HepG2 (cell line): ENCODE data around the gene EIF4ENIF1. TPM values are rescaled to one million over a fixed set of nuclear protein-coding genes. Genes with fewer than 3 reads are reported as not detected.

Experiments used
- ATAC-seq: fragments of 200-7000 bp; cut with Tn5 transposase; 3 replicates; pipeline ENCODE4 v1.9.1; 2020; ENCODE audit warnings: mild to moderate bottlenecking, moderate library complexity
- BruUV-seq: library from RNA; stranded (reverse); fragments of 400-500 nt; replicated peaks from 2 replicates; lab custom pipeline; 2021; lab: Mats Ljungman, UMichigan
- CTCF ChIA-PET: fragments of 300-600 bp; formaldehyde crosslinking; extraction: SDS; loops from one replicate; lab custom pipeline; 2021; ENCODE audit warnings: low total read pairs, inconsistent platforms, low intra/inter-chr PET ratio; lab: Yijun Ruan, JAX
- POLR2A ChIA-PET: fragments of 350-600 bp; sonication (Branson Sonifier 250); formaldehyde crosslinking; loops from one replicate; lab custom pipeline; 2020; ENCODE audit warnings: antibody characterized with exemption, inconsistent platforms; lab: Yijun Ruan, JAX
- DNase-seq: peaks from one replicate; pipeline ENCODE4 v3.0.0-alpha.2; 2015; ENCODE audit warnings: low spot score
- FAIRE-seq: peaks from 3 replicates; lab custom pipeline; 2011; peaks lifted over from hg19 to GRCh38; lab: Jason Lieb, UNC
- H2AFZ ChIP-seq: one replicate; pipeline ENCODE4 v1.6.1; 2011; ENCODE audit warnings: low read length, inconsistent platforms
- H3K27ac ChIP-seq: fragments of 300-600 bp; 3 replicates; pipeline ENCODE4 v1.8.0; 2011; ENCODE audit warnings: mixed run types, mild to moderate bottlenecking, mixed read lengths, low read length, inconsistent platforms; ENCODE audit not compliant: insufficient read depth; ENCODE audit errors: extremely low read length
- H3K27me3 ChIP-seq, 2 experiments: fragments of 200-600 bp in 1 of 2; 2 replicates in 1 of 2; 3 replicates in 1 of 2; pipeline versions ENCODE4 v1.6.0 to v1.8.0; 2011; ENCODE audit warnings: low read length in 2 of 2, mild to moderate bottlenecking in 2 of 2, moderate library complexity in 2 of 2, inconsistent platforms in 1 of 2; ENCODE audit not compliant: insufficient read depth in 2 of 2, control insufficient read depth in 1 of 2
- H3K36me3 ChIP-seq, 2 experiments: fragments of 200-600 bp in 1 of 2; replicated peaks in 1 of 2; 2 replicates in 1 of 2; 3 replicates in 1 of 2; pipeline versions ENCODE4 v1.5.1 to v1.8.0; 2011; ENCODE audit warnings: low read length in 2 of 2, inconsistent platforms in 1 of 2; ENCODE audit not compliant: insufficient read depth in 2 of 2, control insufficient read depth in 1 of 2
- H3K4me1 ChIP-seq: 2 replicates; pipeline ENCODE4 v1.5.1; 2012; ENCODE audit warnings: low read length, inconsistent platforms; ENCODE audit not compliant: insufficient read depth
- H3K4me2 ChIP-seq: 2 replicates; pipeline ENCODE4 v1.6.0; 2011; ENCODE audit warnings: low read depth, low read length, inconsistent platforms
- H3K4me3 ChIP-seq, 3 experiments: fragments of 200-600 bp in 1 of 3; sonication (generic), shearing (Covaris generic) in 1 of 3; replicated peaks in 1 of 3; 2 replicates each; pipeline ENCODE4 v1.5.1; 2011 to 2016; ENCODE audit warnings: low read length in 3 of 3, inconsistent platforms in 2 of 3, low read depth in 2 of 3, mild to moderate bottlenecking in 2 of 3, control low read depth in 1 of 3, mixed read lengths in 1 of 3; ENCODE audit not compliant: insufficient read depth in 1 of 3
- H3K79me2 ChIP-seq: one replicate; pipeline ENCODE4 v1.6.1; 2011; ENCODE audit warnings: low read length, inconsistent platforms; ENCODE audit not compliant: insufficient read depth
- H3K9ac ChIP-seq: 2 replicates; pipeline ENCODE4 v1.6.0; 2011; ENCODE audit warnings: mild to moderate bottlenecking, low read depth, low read length, inconsistent platforms; ENCODE audit not compliant: insufficient read depth
- H3K9me3 ChIP-seq: 2 replicates; pipeline ENCODE4 v1.5.1; 2012; ENCODE audit warnings: mild to moderate bottlenecking, low read length
- H4K20me1 ChIP-seq: 2 replicates; pipeline ENCODE4 v1.6.0; 2011; ENCODE audit warnings: inconsistent platforms, mild to moderate bottlenecking, low read length, moderate library complexity; ENCODE audit not compliant: insufficient read depth
- HDAC1 ChIP-seq: sonication (generic); formaldehyde crosslinking; IDR thresholded peaks from 2 replicates; pipeline ENCODE4 v1.5.1; 2020; ENCODE audit warnings: mild to moderate bottlenecking, missing genetic modification reagents
- NR2F1 ChIP-seq, 2 experiments: fragments of 450-650 bp in 1 of 2; formaldehyde crosslinking in 1 of 2; IDR thresholded peaks; 2 replicates each; pipeline versions ENCODE4 v1.5.0 to v1.6.1; 2016 to 2020; ENCODE audit warnings: mild to moderate bottlenecking in 1 of 2, missing compliant biosample characterization in 1 of 2, missing genetic modification reagents in 1 of 2, moderate library complexity in 1 of 2
- SALL2 ChIP-seq: sonication (generic); formaldehyde crosslinking; IDR thresholded peaks from 2 replicates; pipeline ENCODE4 v1.8.1; 2023; ENCODE audit warnings: mild to moderate bottlenecking, missing genetic modification reagents, inconsistent platforms
- SUZ12 ChIP-seq: fragments of 150-350 bp; IDR thresholded peaks from 2 replicates; pipeline ENCODE4 v1.6.1; 2014; ENCODE audit warnings: low read depth, low read length
- TOPORS ChIP-seq: sonication (generic); formaldehyde crosslinking; IDR thresholded peaks from 2 replicates; pipeline ENCODE4 v1.8.0; 2023; ENCODE audit warnings: mild to moderate bottlenecking, missing genetic modification reagents
- ZBTB20 ChIP-seq: sonication (generic); formaldehyde crosslinking; IDR thresholded peaks from 2 replicates; pipeline ENCODE4 v1.8.1; 2023; ENCODE audit warnings: missing genetic modification reagents, low read depth, mild to moderate bottlenecking, borderline replicate concordance
- ZNF281 ChIP-seq: sonication (generic); formaldehyde crosslinking; IDR thresholded peaks from 2 replicates; pipeline ENCODE4 v1.4.0; 2020; ENCODE audit warnings: missing genetic modification reagents, borderline replicate concordance
- ZNF383 ChIP-seq: sonication (generic); formaldehyde crosslinking; IDR thresholded peaks from 2 replicates; pipeline ENCODE4 v1.4.0; 2020; ENCODE audit warnings: missing genetic modification reagents, mild to moderate bottlenecking, borderline replicate concordance
- ZNF564 ChIP-seq: sonication (generic); formaldehyde crosslinking; IDR thresholded peaks from 2 replicates; pipeline ENCODE4 v1.8.1; 2023; ENCODE audit warnings: mild to moderate bottlenecking, missing genetic modification reagents
- WGBS: methylation state at CpG from one replicate; pipeline ENCODE4 v1.1.6; 2017; ENCODE audit warnings: low lambda C conversion rate; 5-methylcytosine and 5-hydroxymethylcytosine counted together
- in situ Hi-C: cut with HindIII; loops from 2 replicates; pipeline ENCODE4 v1.10.0; 2017; ENCODE audit warnings: low pct_unique_long_range_greater_than_20kb; ENCODE audit not compliant: extremely low pct_ligation_motif_present
- intact Hi-C: fragments of 100-400 bp; cut with micrococcal nuclease; formaldehyde crosslinking; loops from one replicate; pipeline ENCODE4 v1.10.0; 2022; ENCODE audit not compliant: unreplicated experiment
- polyA plus RNA-seq, 8 experiments: library from polyadenylated mRNA; depleted of rRNA in 3 of 8; stranded (reverse) in 7 of 8; unstranded in 1 of 8; fragments of >200 nt; fragmentation: Illumina TruSeq in 4 of 8; extraction: Trizol in 4 of 8; gene quantifications; 2 replicates each; pipeline versions ENCODE4 v1.2.1 to v1.2.3, GENCODE V29; 2011 to 2016; ENCODE audit warnings: low read depth in 4 of 8, missing spikeins in 1 of 8, mixed read lengths in 1 of 8; ENCODE audit not compliant: insufficient read depth in 1 of 8
- total RNA-seq, 5 experiments: library from RNA; depleted of rRNA; stranded (reverse); fragments of >200 nt; fragmentation: Illumina TruSeq; extraction: Trizol; gene quantifications; 2 replicates each; pipeline ENCODE4 v1.2.3, GENCODE V29; 2016; ENCODE audit warnings: low read depth in 1 of 5

EIF4ENIF1 gene
- total and polyA plus RNA-seq, 2 of the 13 experiments (the other 11 are each of a cell fraction or from before 2014, with no cell fraction given) = 11.9 to 12.3 TPM

GRCh38 chr22:31503211-31503964 lies 13.7 kb upstream of the EIF4ENIF1 start:
- Histone ChIP-seq H2AFZ (no peak overlapping the region), H3K9ac (no peak overlapping the region)
- no peak for TF ChIP-seq NR2F1 (CRISPR knock-in tag; IDR thresholded peaks at IDR 0.05)
- TF ChIP-seq SUZ12 = no peak
- TF ChIP-seq HDAC1 (CRISPR knock-in tag) = no peak
- no peak for TF ChIP-seq ZNF564 (CRISPR knock-in tag)
- no peak for TF ChIP-seq ZNF383 (CRISPR knock-in tag)
- no peak for TF ChIP-seq TOPORS (CRISPR knock-in tag)
- TF ChIP-seq ZNF281 (CRISPR knock-in tag) = no peak
- TF ChIP-seq SALL2 = no peak
- no peak for TF ChIP-seq ZBTB20

More at GRCh38 chr22:31503211-31503964, 13.7 kb upstream of the EIF4ENIF1 start:
- WGBS = 95% methylated on average over 14 of the region's 14 CpGs
- ChIA-PET POLR2A (no interaction called here), CTCF (no interaction called here)
- Histone ChIP-seq H3K4me2 (no peak overlapping the region), H3K9me3 (no peaks in the 10 kb centered on the region), H3K4me1 (no peaks in the 10 kb centered on the region), H4K20me1 (no peaks in the 10 kb centered on the region), H3K36me3 (no peaks in the 10 kb centered on the region; a peak in 1 of 5 replicates), H3K79me2 (no peaks in the 10 kb centered on the region), H3K4me3 (no peak overlapping the region), H3K27ac (no peak overlapping the region), H3K27me3 (no peaks in the 10 kb centered on the region)
- BruUV-seq = no TSS peak
- DNase-seq (no peak), ATAC-seq (no peak), FAIRE-seq (no peak)
- in situ Hi-C loops = no loop called here
- intact Hi-C loops = no loop called here
